ENCODE measurements around the gene ACAT1.
"Not testable (repeated sequence)": the region's sequence is repeated elsewhere in the genome, so short reads cannot be mapped to it uniquely, and the experiment has no call there.

Gene ACAT1

GRCh38 chr11:108101090-108101775 is 20.1 kb upstream of the ACAT1 start:
- Histone ChIP-seq H3K4me3 (ENCODE audit: control insufficient read depth in 1 of 7, extremely low read depth in 1 of 7, insufficient read depth in 4 of 7, low read depth in 2 of 7, low read length in 6 of 7) (no peak overlapping the region), H3K27me3 (replicated peaks in 2 of 5; ENCODE audit: control insufficient read depth in 4 of 5, insufficient read depth in 5 of 5, low read length in 4 of 5) (no peaks in the 10 kb centered on the region), H3K4me1 (ENCODE audit: control extremely low read depth in 1 of 4, control insufficient read depth in 4 of 4, insufficient read depth in 4 of 4, low read length in 3 of 4) (no peaks in the 10 kb centered on the region), H3K27ac (ENCODE audit: insufficient read depth in 1 of 2, low read depth in 1 of 2, low read length in 2 of 2, poor library complexity in 1 of 2, severe bottlenecking in 2 of 2) (no peak overlapping the region), H3K36me3 (ENCODE audit: control insufficient read depth in 4 of 4, insufficient read depth in 4 of 4, low read length in 3 of 4) (peaks cover 8 to 55% (median 32%) of the 10 kb centered on the region in 4 experiments), H3K9me3 (ENCODE audit: control extremely low read depth in 1 of 5, control insufficient read depth in 4 of 5, insufficient read depth in 2 of 5, low read depth in 1 of 5, low read length in 4 of 5) (no peaks in the 10 kb centered on the region)
- DNase-seq = no peak
- CTCF ChIA-PET = interaction anchor here (1.1 to 1.3 kb wide), 2 partner anchors 17 to 49 kb away, joined by 3 read pairs; no protein-coding TSS in a partner anchor
- POLR2A ChIA-PET = no interaction called here
- WGBS (ENCODE audit: insufficient coverage) = 100% methylated on average over 1 of the region's 1 CpG

- Histone ChIP-seq H3K4me1 (ENCODE audit: control extremely low read depth in 1 of 4, control insufficient read depth in 4 of 4, insufficient read depth in 4 of 4, low read length in 3 of 4) (no peaks in the 10 kb centered on the region), H3K27ac (ENCODE audit: insufficient read depth in 1 of 2, low read depth in 1 of 2, low read length in 2 of 2, poor library complexity in 1 of 2, severe bottlenecking in 2 of 2) (no peak overlapping the region), H3K4me3 (ENCODE audit: control insufficient read depth in 1 of 7, extremely low read depth in 1 of 7, insufficient read depth in 4 of 7, low read depth in 2 of 7, low read length in 6 of 7) (no peak overlapping the region), H3K27me3 (replicated peaks in 2 of 5; ENCODE audit: control insufficient read depth in 4 of 5, insufficient read depth in 5 of 5, low read length in 4 of 5) (no peaks in the 10 kb centered on the region), H3K36me3 (ENCODE audit: control insufficient read depth in 4 of 4, insufficient read depth in 4 of 4, low read length in 3 of 4) (peaks cover 0 to 2% (median under 1%) of the 10 kb centered on the region in 4 experiments), H3K9me3 (ENCODE audit: control extremely low read depth in 1 of 5, control insufficient read depth in 4 of 5, insufficient read depth in 2 of 5, low read depth in 1 of 5, low read length in 4 of 5) (no peaks in the 10 kb centered on the region)
- ChIA-PET POLR2A (no interaction called here), CTCF (interaction anchor here (1.4 kb wide), 1 partner anchor 14 kb away, joined by 3 read pairs; no protein-coding TSS in a partner anchor)
- 97% methylated on average over 4 of the region's 4 CpGs for WGBS (ENCODE audit: insufficient coverage)
- peak in 1 of 3 donors; percentile 5 for DNase-seq
Measured at GRCh38 chr11:108111126-108111525, 10.2 kb upstream of the ACAT1 start.

- POLR2A ChIA-PET = no interaction called here
Measured at GRCh38 chr11:108112057-108112456, 9.3 kb upstream of the ACAT1 start.

GRCh38 chr11:108115500-108116140 is 5.7 kb upstream of the ACAT1 start:
- WGBS (ENCODE audit: insufficient coverage) = 64% methylated on average over 3 of the region's 5 CpGs
- POLR2A ChIA-PET = no interaction called here

More at GRCh38 chr11:108112057-108112456, 9.3 kb upstream of the ACAT1 start:
- DNase-seq = no peak
- 96% methylated on average over 2 of the region's 2 CpGs for WGBS (ENCODE audit: insufficient coverage)
- Histone ChIP-seq H3K9me3 (ENCODE audit: control extremely low read depth in 1 of 5, control insufficient read depth in 4 of 5, insufficient read depth in 2 of 5, low read depth in 1 of 5, low read length in 4 of 5) (no peaks in the 10 kb centered on the region), H3K36me3 (ENCODE audit: control insufficient read depth in 4 of 4, insufficient read depth in 4 of 4, low read length in 3 of 4) (peaks cover 0 to 2% (median 0%) of the 10 kb centered on the region in 4 experiments), H3K27ac (ENCODE audit: insufficient read depth in 1 of 2, low read depth in 1 of 2, low read length in 2 of 2, poor library complexity in 1 of 2, severe bottlenecking in 2 of 2) (no peak overlapping the region), H3K27me3 (replicated peaks in 2 of 5; ENCODE audit: control insufficient read depth in 4 of 5, insufficient read depth in 5 of 5, low read length in 4 of 5) (no peaks in the 10 kb centered on the region), H3K4me1 (ENCODE audit: control extremely low read depth in 1 of 4, control insufficient read depth in 4 of 4, insufficient read depth in 4 of 4, low read length in 3 of 4) (no peaks in the 10 kb centered on the region), H3K4me3 (ENCODE audit: control insufficient read depth in 1 of 7, extremely low read depth in 1 of 7, insufficient read depth in 4 of 7, low read depth in 2 of 7, low read length in 6 of 7) (no peak overlapping the region)
- CTCF ChIA-PET = no interaction called here

GRCh38 chr11:108117746-108118371 is 3.5 kb upstream of the ACAT1 start:
- DNase-seq = peak; percentile 64 to 78 (median 77)
- no peaks in the 10 kb centered on the region for H3K27me3 ChIP-seq (replicated peaks in 2 of 5; ENCODE audit: control insufficient read depth in 4 of 5, insufficient read depth in 5 of 5, low read length in 4 of 5)
- ChIA-PET POLR2A (no interaction called here), CTCF (interaction anchor here (0.6 to 3.0 kb wide), 16 partner anchors 8 to 547 kb away, joined by 3 to 25 read pairs (median 4); partner anchors contain the start of gene DDX10)
- H3K36me3 ChIP-seq (ENCODE audit: control insufficient read depth in 4 of 4, insufficient read depth in 4 of 4, low read length in 3 of 4) = no peaks in the 10 kb centered on the region
- H3K9me3 ChIP-seq (ENCODE audit: control extremely low read depth in 1 of 5, control insufficient read depth in 4 of 5, insufficient read depth in 2 of 5, low read depth in 1 of 5, low read length in 4 of 5) = no peaks in the 10 kb centered on the region
- no peak overlapping the region for H3K4me3 ChIP-seq (ENCODE audit: control insufficient read depth in 1 of 7, extremely low read depth in 1 of 7, insufficient read depth in 4 of 7, low read depth in 2 of 7, low read length in 6 of 7)
- H3K27ac ChIP-seq (ENCODE audit: insufficient read depth in 1 of 2, low read depth in 1 of 2, low read length in 2 of 2, poor library complexity in 1 of 2, severe bottlenecking in 2 of 2) = no peak overlapping the region
- H3K4me1 ChIP-seq (ENCODE audit: control extremely low read depth in 1 of 4, control insufficient read depth in 4 of 4, insufficient read depth in 4 of 4, low read length in 3 of 4) = peaks cover 5 to 18% (median 12%) of the 10 kb centered on the region in 4 experiments

More at GRCh38 chr11:108115500-108116140, 5.7 kb upstream of the ACAT1 start:
- CTCF ChIA-PET = no interaction called here
- Histone ChIP-seq H3K27ac (ENCODE audit: insufficient read depth in 1 of 2, low read depth in 1 of 2, low read length in 2 of 2, poor library complexity in 1 of 2, severe bottlenecking in 2 of 2) (no peak overlapping the region), H3K36me3 (ENCODE audit: control insufficient read depth in 4 of 4, insufficient read depth in 4 of 4, low read length in 3 of 4) (no peaks in the 10 kb centered on the region), H3K9me3 (ENCODE audit: control extremely low read depth in 1 of 5, control insufficient read depth in 4 of 5, insufficient read depth in 2 of 5, low read depth in 1 of 5, low read length in 4 of 5) (no peaks in the 10 kb centered on the region), H3K4me1 (ENCODE audit: control extremely low read depth in 1 of 4, control insufficient read depth in 4 of 4, insufficient read depth in 4 of 4, low read length in 3 of 4) (no peaks in the 10 kb centered on the region), H3K4me3 (ENCODE audit: control insufficient read depth in 1 of 7, extremely low read depth in 1 of 7, insufficient read depth in 4 of 7, low read depth in 2 of 7, low read length in 6 of 7) (no peak overlapping the region), H3K27me3 (replicated peaks in 2 of 5; ENCODE audit: control insufficient read depth in 4 of 5, insufficient read depth in 5 of 5, low read length in 4 of 5) (no peaks in the 10 kb centered on the region)
- DNase-seq = peak in 2 of 3 donors; percentile 17 to 48

GRCh38 chr11:108120936-108121273 is 462 bp upstream of the ACAT1 start:
- WGBS (ENCODE audit: insufficient coverage) = 68% methylated on average over 6 of the region's 7 CpGs
- Histone ChIP-seq H3K27ac (ENCODE audit: insufficient read depth in 1 of 2, low read depth in 1 of 2, low read length in 2 of 2, poor library complexity in 1 of 2, severe bottlenecking in 2 of 2) (peak overlapping the region in 1 of 2 experiments; percentile 34), H3K4me1 (ENCODE audit: control extremely low read depth in 1 of 4, control insufficient read depth in 4 of 4, insufficient read depth in 4 of 4, low read length in 3 of 4) (peaks cover 5 to 26% (median 18%) of the 10 kb centered on the region in 4 experiments), H3K4me3 (ENCODE audit: control insufficient read depth in 1 of 7, extremely low read depth in 1 of 7, insufficient read depth in 4 of 7, low read depth in 2 of 7, low read length in 6 of 7) (peak overlapping the region; percentile 52 to 87 (median 73))
- DNase-seq = peak in 1 of 3 donors; percentile 8
- CTCF ChIA-PET = interaction anchor here (0.7 kb wide), 1 partner anchor 281 kb away, joined by 5 read pairs; no protein-coding TSS in a partner anchor
- H3K9me3 ChIP-seq (ENCODE audit: control extremely low read depth in 1 of 5, control insufficient read depth in 4 of 5, insufficient read depth in 2 of 5, low read depth in 1 of 5, low read length in 4 of 5); H3K27me3 ChIP-seq (replicated peaks in 2 of 5; ENCODE audit: control insufficient read depth in 4 of 5, insufficient read depth in 5 of 5, low read length in 4 of 5); H3K36me3 ChIP-seq (ENCODE audit: control insufficient read depth in 4 of 4, insufficient read depth in 4 of 4, low read length in 3 of 4); POLR2A ChIA-PET: not testable (repeated sequence)

All from common myeloid progenitor, CD34-positive (primary cell).